IMR-90 (cell line): ENCODE data around the gene MAMLD1. TPM values are rescaled to one million over a fixed set of nuclear protein-coding genes. Genes with fewer than 3 reads are reported as not detected.

Experiments
- ATAC-seq: fragments of 200-7000 bp; cut with Tn5 transposase; 2 replicates; pipeline ENCODE4 v1.9.1; 2020; ENCODE audit warnings: low read depth, mild to moderate bottlenecking, moderate library complexity
- BruUV-seq: library from RNA; stranded (reverse); fragments of 400-500 nt; replicated peaks from 2 replicates; lab custom pipeline; 2021; lab: Mats Ljungman, UMichigan
- CTCF ChIA-PET: fragments of 300-600 bp; formaldehyde crosslinking; extraction: SDS; loops from one replicate; lab custom pipeline; 2021; ENCODE audit warnings: antibody characterized with exemption; lab: Yijun Ruan, JAX
- POLR2A ChIA-PET: fragments of 300-600 bp; sonication (Branson Sonifier 250); formaldehyde crosslinking; loops from one replicate; lab custom pipeline; 2022; ENCODE audit warnings: antibody characterized with exemption; ENCODE audit not compliant: unreplicated experiment; lab: Charles Lee
- DNase-seq: peaks from one replicate; pipeline ENCODE4 v3.0.0; 2013
- H2AFZ ChIP-seq: replicated peaks from 2 replicates; pipeline ENCODE3; 2013; ENCODE audit warnings: low read length, mild to moderate bottlenecking; ENCODE audit not compliant: poor library complexity
- H2AK5ac ChIP-seq: 2 replicates; pipeline ENCODE4 v1.6.1; 2013; ENCODE audit warnings: low read depth, low read length, inconsistent platforms
- H2AK9ac ChIP-seq: replicated peaks from 2 replicates; pipeline ENCODE3; 2013; ENCODE audit warnings: mild to moderate bottlenecking, low read depth, low read length, moderate library complexity; ENCODE audit not compliant: poor library complexity
- H2BK120ac ChIP-seq: 2 replicates; pipeline ENCODE4 v1.6.1; 2013; ENCODE audit warnings: low read depth, low read length, inconsistent platforms
- H2BK15ac ChIP-seq: 3 replicates; pipeline ENCODE4 v1.6.1; 2013; ENCODE audit warnings: low read depth, low read length, inconsistent platforms
- H2BK20ac ChIP-seq: 2 replicates; pipeline ENCODE4 v1.6.1; 2013; ENCODE audit warnings: low read depth, mild to moderate bottlenecking, inconsistent platforms, low read length, moderate library complexity
- H2BK5ac ChIP-seq: 2 replicates; pipeline ENCODE4 v1.6.1; 2013; ENCODE audit warnings: mild to moderate bottlenecking, low read depth, low read length, inconsistent platforms; ENCODE audit not compliant: poor library complexity, severe bottlenecking
- H3K14ac ChIP-seq: replicated peaks from 2 replicates; pipeline ENCODE4 v1.6.1; 2013; ENCODE audit warnings: low read depth, low read length, inconsistent platforms
- H3K18ac ChIP-seq: 2 replicates; pipeline ENCODE4 v1.6.1; 2013; ENCODE audit warnings: low read depth, low read length, control low read depth
- H3K23ac ChIP-seq: 2 replicates; pipeline ENCODE4 v1.6.1; 2013; ENCODE audit warnings: low read depth, low read length, inconsistent platforms
- H3K27ac ChIP-seq: 2 replicates; pipeline ENCODE4 v1.5.1; 2013; ENCODE audit warnings: mild to moderate bottlenecking, control low read depth, low read length; ENCODE audit not compliant: insufficient read depth
- H3K27me3 ChIP-seq: 2 replicates; pipeline ENCODE4 v1.6.1; 2013; ENCODE audit warnings: low read length; ENCODE audit not compliant: control insufficient read depth, insufficient read depth
- H3K36me3 ChIP-seq: 2 replicates; pipeline ENCODE4 v1.6.1; 2013; ENCODE audit warnings: low read length, mixed read lengths; ENCODE audit not compliant: control insufficient read depth, insufficient read depth
- H3K4ac ChIP-seq: 2 replicates; pipeline ENCODE4 v1.6.1; 2013; ENCODE audit warnings: low read depth, low read length, inconsistent platforms
- H3K4me1 ChIP-seq: 2 replicates; pipeline ENCODE4 v1.6.1; 2013; ENCODE audit warnings: low read length, mixed read lengths; ENCODE audit not compliant: control insufficient read depth, insufficient read depth
- H3K4me2 ChIP-seq: 2 replicates; pipeline ENCODE4 v1.6.1; 2013; ENCODE audit warnings: low read depth, mild to moderate bottlenecking, control low read depth, low read length, moderate library complexity
- H3K4me3 ChIP-seq: 2 replicates; pipeline ENCODE4 v1.5.1; 2013; ENCODE audit warnings: low read depth, mild to moderate bottlenecking, control low read depth, low read length, moderate library complexity; ENCODE audit not compliant: insufficient read depth
- H3K56ac ChIP-seq: 2 replicates; pipeline ENCODE4 v1.6.1; 2013; ENCODE audit warnings: low read length, inconsistent platforms; ENCODE audit not compliant: insufficient read depth; ENCODE audit errors: extremely low read depth
- H3K79me1 ChIP-seq, 2 experiments: 2 replicates each; pipeline ENCODE4 v1.6.1; 2013; ENCODE audit warnings: low read length in 2 of 2, inconsistent platforms in 1 of 2, low read depth in 1 of 2
- H3K9ac ChIP-seq: 2 replicates; pipeline ENCODE4 v1.6.1; 2013; ENCODE audit warnings: low read depth, low read length, control low read depth
- H3K9me1 ChIP-seq: 2 replicates; pipeline ENCODE4 v1.6.1; 2013; ENCODE audit warnings: low read length, inconsistent platforms; ENCODE audit not compliant: insufficient read depth
- H3K9me3 ChIP-seq: 2 replicates; pipeline ENCODE4 v1.6.1; 2013; ENCODE audit warnings: low read length; ENCODE audit not compliant: control insufficient read depth, insufficient read depth
- H4K20me1 ChIP-seq: 2 replicates; pipeline ENCODE4 v1.6.1; 2013; ENCODE audit warnings: low read length, inconsistent platforms; ENCODE audit not compliant: insufficient read depth
- H4K5ac ChIP-seq: 2 replicates; pipeline ENCODE4 v1.6.1; 2013; ENCODE audit warnings: mild to moderate bottlenecking, low read depth, low read length, control low read depth
- H4K8ac ChIP-seq, 2 experiments: 2 replicates each; pipeline ENCODE4 v1.6.1; 2013; ENCODE audit warnings: low read depth in 2 of 2, low read length in 2 of 2, control low read depth in 1 of 2, inconsistent platforms in 1 of 2
- H4K91ac ChIP-seq: 2 replicates; pipeline ENCODE4 v1.6.1; 2013; ENCODE audit warnings: low read depth, low read length, inconsistent platforms; ENCODE audit not compliant: insufficient read depth
- RCOR1 ChIP-seq: IDR thresholded peaks from 2 replicates; pipeline ENCODE4 v1.6.1; 2012; ENCODE audit warnings: mild to moderate bottlenecking, low read length, improper control_type of control experiment; ENCODE audit not compliant: insufficient replicate concordance
- WGBS, 2 experiments: methylation state at CpG; one replicate each; pipeline versions ENCODE4 v1.1.5 to v1.1.7; 2013; ENCODE audit warnings: missing lambda C conversion rate in 2 of 2; ENCODE audit not compliant: insufficient read length in 1 of 2; ENCODE audit errors: extremely low coverage in 2 of 2; 5-methylcytosine and 5-hydroxymethylcytosine counted together
- dilution Hi-C: fragments of 300-500 bp; cut with HindIII; formaldehyde crosslinking; loops from one replicate; pipeline ENCODE4 v1.14.3; 2018; ENCODE audit warnings: low sequenced_read_pairs; ENCODE audit not compliant: unreplicated experiment
- in situ Hi-C: fragments of 300-500 bp; cut with MboI; formaldehyde crosslinking; loops from 3 replicates; pipeline ENCODE4 v1.14.3; 2019; ENCODE audit warnings: low sequenced_read_pairs, inconsistent platforms, mixed read lengths
- intact Hi-C: fragments of 100-400 bp; cut with micrococcal nuclease; formaldehyde crosslinking; loops from 2 replicates; pipeline ENCODE4 v1.10.0; 2022
- polyA plus RNA-seq, 3 experiments: library from polyadenylated mRNA; depleted of rRNA; stranded (reverse); fragments of >200 nt; gene quantifications; 2 replicates each; pipeline ENCODE4 v1.2.3, GENCODE V29; 2012; ENCODE audit warnings: low replicate concordance in 1 of 3
- total RNA-seq: library from RNA; depleted of rRNA; stranded (reverse); fragments of >200 nt; gene quantifications from 2 replicates; pipeline ENCODE4 v1.2.3, GENCODE V29; 2012

The MAMLD1 gene
- total and polyA plus RNA-seq, 2 of the 4 experiments (the other 2 are of a cell fraction): 1.4 to 11.0 TPM

GRCh38 chrX:150540965-150541364 is 177.8 kb downstream of the MAMLD1 start:
- Histone ChIP-seq H2AK9ac (no peak overlapping the region), H3K9ac (no peak overlapping the region), H2BK120ac (no peak overlapping the region), H2AK5ac (no peak overlapping the region), H2AFZ (no peak overlapping the region), H3K4me3 (no peak overlapping the region), H3K9me1 (no peaks in the 10 kb centered on the region), H3K79me1 (no peaks in the 10 kb centered on the region), H3K4me2 (no peak overlapping the region), H3K23ac (no peak overlapping the region), H4K8ac (no peak overlapping the region), H3K18ac (no peak overlapping the region), H4K91ac (no peak overlapping the region), H3K4ac (no peak overlapping the region), H2BK5ac (no peak overlapping the region), H3K56ac (no peak overlapping the region), H3K27ac (no peak overlapping the region), H3K9me3 (peaks cover 20% of the 10 kb centered on the region), H3K4me1 (no peaks in the 10 kb centered on the region), H2BK20ac (no peak overlapping the region), H3K27me3 (no peaks in the 10 kb centered on the region; the same call in 1 of the 2 replicates), H3K14ac (no peak overlapping the region), H2BK15ac (no peak overlapping the region), H4K20me1 (no peaks in the 10 kb centered on the region), H3K36me3 (no peaks in the 10 kb centered on the region), H4K5ac (no peak overlapping the region)
- DNase-seq (no peak), ATAC-seq (no peak)
- CTCF ChIA-PET: no interaction called here
- dilution Hi-C loops (no loop called here), in situ Hi-C loops (no loop called here), intact Hi-C loops (no loop called here)
- POLR2A ChIA-PET: no interaction called here
- TF ChIP-seq RCOR1: no peak
- no TSS peak for BruUV-seq
- WGBS, 2 experiments: 29% methylated on average over 2 of the region's 6 CpGs; no CpG with 5 or more reads in 1 of the 2 experiments
